Astrocyte (in vitro differentiated cells and primary cell): ENCODE data around the gene IP6K3. TPM values are rescaled to one million over a fixed set of nuclear protein-coding genes. Genes with fewer than 3 reads are reported as not detected.

Experiments used
- DNase-seq: peaks from one replicate; pipeline ENCODE4 v3.0.0-alpha.2; 2010; ENCODE audit warnings: low read depth
- FAIRE-seq: peaks from 2 replicates; lab custom pipeline; 2011; peaks lifted over from hg19 to GRCh38; lab: Jason Lieb, UNC
- H2AFZ ChIP-seq: 2 replicates; pipeline ENCODE4 v1.6.0; 2012; ENCODE audit warnings: low read depth, low read length, inconsistent platforms
- H3K27ac ChIP-seq: 2 replicates; pipeline ENCODE4 v1.5.1; 2011; ENCODE audit warnings: low read depth, low read length, inconsistent platforms
- H3K27me3 ChIP-seq: 2 replicates; pipeline ENCODE4 v1.6.0; 2011; ENCODE audit warnings: low read length, inconsistent platforms; ENCODE audit not compliant: insufficient read depth
- H3K36me3 ChIP-seq: 2 replicates; pipeline ENCODE4 v1.5.1; 2011; ENCODE audit warnings: low read length, inconsistent platforms; ENCODE audit not compliant: insufficient read depth
- H3K4me1 ChIP-seq: 2 replicates; pipeline ENCODE4 v1.5.1; 2011; ENCODE audit warnings: low read length, inconsistent platforms; ENCODE audit not compliant: insufficient read depth
- H3K4me2 ChIP-seq: 2 replicates; pipeline ENCODE4 v1.6.0; 2012; ENCODE audit warnings: low read length, inconsistent platforms
- H3K4me3 ChIP-seq: 2 replicates; pipeline ENCODE4 v1.5.1; 2011; ENCODE audit warnings: low read depth, mild to moderate bottlenecking, low read length, inconsistent platforms; ENCODE audit not compliant: insufficient read depth
- H3K79me2 ChIP-seq: 2 replicates; pipeline ENCODE4 v1.6.0; 2012; ENCODE audit warnings: mild to moderate bottlenecking, low read length, inconsistent platforms; ENCODE audit not compliant: insufficient read depth
- H3K9ac ChIP-seq: 2 replicates; pipeline ENCODE4 v1.6.0; 2012; ENCODE audit warnings: mild to moderate bottlenecking, low read length, inconsistent platforms
- H3K9me3 ChIP-seq: 2 replicates; pipeline ENCODE4 v1.5.1; 2012; ENCODE audit warnings: low read depth, mild to moderate bottlenecking, low read length, inconsistent platforms; ENCODE audit not compliant: insufficient read depth
- H4K20me1 ChIP-seq: 2 replicates; pipeline ENCODE4 v1.6.0; 2012; ENCODE audit warnings: low read length, inconsistent platforms; ENCODE audit not compliant: insufficient read depth
- H3K27ac Mint-ChIP-seq: one replicate; pipeline ENCODE4 v1.8.0; 2021; ENCODE audit warnings: mild to moderate bottlenecking, mixed read lengths; ENCODE audit not compliant: unreplicated experiment
- H3K27me3 Mint-ChIP-seq: one replicate; pipeline ENCODE4 v1.8.0; 2021; ENCODE audit warnings: low read depth, mixed read lengths; ENCODE audit not compliant: unreplicated experiment
- H3K36me3 Mint-ChIP-seq: one replicate; pipeline ENCODE4 v1.8.0; 2021; ENCODE audit warnings: low read depth, mixed read lengths; ENCODE audit not compliant: unreplicated experiment
- H3K4me1 Mint-ChIP-seq: one replicate; pipeline ENCODE4 v1.8.0; 2021; ENCODE audit warnings: low read depth, mixed read lengths; ENCODE audit not compliant: unreplicated experiment
- H3K4me3 Mint-ChIP-seq: one replicate; pipeline ENCODE4 v1.8.0; 2021; ENCODE audit warnings: mild to moderate bottlenecking, moderate library complexity, mixed read lengths; ENCODE audit not compliant: unreplicated experiment
- H3K9me3 Mint-ChIP-seq: one replicate; pipeline ENCODE4 v1.8.0; 2021; ENCODE audit warnings: mild to moderate bottlenecking, mixed read lengths; ENCODE audit not compliant: unreplicated experiment
- CTCF ChIP-seq: IDR thresholded peaks from 2 replicates; pipeline ENCODE4 v1.5.1; 2011; ENCODE audit warnings: low read depth, mild to moderate bottlenecking, inconsistent platforms, low read length, moderate library complexity; ENCODE audit not compliant: insufficient read depth
- EZH2 ChIP-seq: IDR thresholded peaks from 2 replicates; pipeline ENCODE4 v1.6.1; 2012; ENCODE audit warnings: mild to moderate bottlenecking, low read length, inconsistent platforms; ENCODE audit not compliant: insufficient read depth
- total RNA-seq: library from RNA; stranded (reverse); gene quantifications from 2 replicates; pipeline ENCODE4 v1.2.1, GENCODE V29; 2021

Gene IP6K3
- total RNA-seq, 1 donor from 2014 or later = 4.6 TPM

- Mint-ChIP-seq H3K27me3 (peaks cover 23% of the 10 kb centered on the region), H3K4me1 (no peaks in the 10 kb centered on the region), H3K4me3 (no peak overlapping the region), H3K36me3 (peaks cover 1% of the 10 kb centered on the region), H3K27ac (no peak overlapping the region), H3K9me3 (no peaks in the 10 kb centered on the region)
- Histone ChIP-seq H3K9me3 (no peaks in the 10 kb centered on the region), H3K27ac (no peak overlapping the region), H3K36me3 (no peaks in the 10 kb centered on the region), H3K4me3 (no peak overlapping the region), H3K4me2 (no peak overlapping the region), H2AFZ (no peak overlapping the region), H3K4me1 (no peaks in the 10 kb centered on the region), H4K20me1 (no peaks in the 10 kb centered on the region), H3K27me3 (peaks cover 30% of the 10 kb centered on the region), H3K79me2 (no peaks in the 10 kb centered on the region), H3K9ac (no peak overlapping the region)
- FAIRE-seq (no peak), DNase-seq (no peak)
- no peak for TF ChIP-seq CTCF
Measured at GRCh38 chr6:33717934-33718455, 28.7 kb downstream of the IP6K3 start.

GRCh38 chr6:33716890-33717632, 29.6 kb downstream of the IP6K3 start:
- H3K4me3 ChIP-seq = no peak overlapping the region
- H3K79me2 ChIP-seq = no peaks in the 10 kb centered on the region
- DNase-seq = no peak
- H3K27me3 ChIP-seq = peaks cover 22% of the 10 kb centered on the region
- no peaks in the 10 kb centered on the region for H3K36me3 Mint-ChIP-seq
- H3K4me3 Mint-ChIP-seq = no peak overlapping the region
- H3K36me3 ChIP-seq = no peaks in the 10 kb centered on the region
- peaks cover under 1% of the 10 kb centered on the region for H3K4me1 Mint-ChIP-seq
- H4K20me1 ChIP-seq = no peaks in the 10 kb centered on the region
- H3K27me3 Mint-ChIP-seq = peaks cover 14% of the 10 kb centered on the region
- no peak overlapping the region for H3K9ac ChIP-seq
- H3K27ac Mint-ChIP-seq = peak overlapping the region; percentile 36
- no peak for FAIRE-seq
- no peaks in the 10 kb centered on the region for H3K9me3 ChIP-seq
- H2AFZ ChIP-seq = no peak overlapping the region
- no peak overlapping the region for H3K4me2 ChIP-seq
- H3K4me1 ChIP-seq = peaks cover under 1% of the 10 kb centered on the region
- H3K9me3 Mint-ChIP-seq = no peaks in the 10 kb centered on the region
- TF ChIP-seq EZH2 = no peak
- no peak for TF ChIP-seq CTCF
- H3K27ac ChIP-seq = no peak overlapping the region

- FAIRE-seq (no peak), DNase-seq (no peak)
- Histone ChIP-seq H3K4me1 (peaks cover 4% of the 10 kb centered on the region), H3K4me3 (no peak overlapping the region), H4K20me1 (no peaks in the 10 kb centered on the region), H3K9me3 (no peaks in the 10 kb centered on the region), H3K4me2 (no peak overlapping the region), H3K27ac (no peak overlapping the region), H3K79me2 (no peaks in the 10 kb centered on the region), H2AFZ (no peak overlapping the region), H3K9ac (no peak overlapping the region), H3K36me3 (no peaks in the 10 kb centered on the region), H3K27me3 (peaks cover 18% of the 10 kb centered on the region)
- TF ChIP-seq CTCF = no peak
- no peak for TF ChIP-seq EZH2
- Mint-ChIP-seq H3K27me3 (peaks cover 14% of the 10 kb centered on the region), H3K36me3 (no peaks in the 10 kb centered on the region), H3K9me3 (no peaks in the 10 kb centered on the region), H3K4me1 (peaks cover 2% of the 10 kb centered on the region), H3K4me3 (no peak overlapping the region), H3K27ac (no peak overlapping the region)
Measured at GRCh38 chr6:33716379-33716778, 30.3 kb downstream of the IP6K3 start.
